Measurements from ENCODE around the gene SCAPER.

The SCAPER gene

GRCh38 chr15:76843269-76843668 is 61.9 kb downstream of the SCAPER start:
- TF ChIP-seq POLR2AphosphoS5 (IDR thresholded peaks at IDR 0.05; ENCODE audit: low read depth, low read length) (no peak), REST (IDR thresholded peaks at IDR 0.05; ENCODE audit: insufficient read depth in 1 of 2, low read depth in 2 of 2, low read length in 2 of 2) (no peak), TAF1 (IDR thresholded peaks at IDR 0.05; ENCODE audit: borderline replicate concordance, insufficient read depth, low read length) (no peak), SIN3A (IDR thresholded peaks at IDR 0.05; ENCODE audit: borderline replicate concordance, insufficient read depth, low read length) (no peak), FOXP2 (optimal IDR thresholded peaks at IDR 0.05; ENCODE audit: borderline replicate concordance, extremely low read depth, extremely low read length, insufficient read depth) (no peak)

GRCh38 chr15:76840830-76841460 is 64.2 kb downstream of the SCAPER start:
- TF ChIP-seq FOXP2 (optimal IDR thresholded peaks at IDR 0.05; ENCODE audit: borderline replicate concordance, extremely low read depth, extremely low read length, insufficient read depth) (no peak), SIN3A (IDR thresholded peaks at IDR 0.05; ENCODE audit: borderline replicate concordance, insufficient read depth, low read length) (no peak), REST (IDR thresholded peaks at IDR 0.05; ENCODE audit: insufficient read depth in 1 of 2, low read depth in 2 of 2, low read length in 2 of 2) (no peak)

GRCh38 chr15:76839173-76839572 is 66.0 kb downstream of the SCAPER start:
- TF ChIP-seq TAF1 (IDR thresholded peaks at IDR 0.05; ENCODE audit: borderline replicate concordance, insufficient read depth, low read length) (no peak), POLR2AphosphoS5 (IDR thresholded peaks at IDR 0.05; ENCODE audit: low read depth, low read length) (no peak)

GRCh38 chr15:76837474-76837873 is 67.7 kb downstream of the SCAPER start:
- TF ChIP-seq FOXP2 (optimal IDR thresholded peaks at IDR 0.05; ENCODE audit: borderline replicate concordance, extremely low read depth, extremely low read length, insufficient read depth) = no peak
- no peak for TF ChIP-seq TAF1 (IDR thresholded peaks at IDR 0.05; ENCODE audit: borderline replicate concordance, insufficient read depth, low read length)
- no peak for TF ChIP-seq SIN3A (IDR thresholded peaks at IDR 0.05; ENCODE audit: borderline replicate concordance, insufficient read depth, low read length)
- TF ChIP-seq POLR2AphosphoS5 (IDR thresholded peaks at IDR 0.05; ENCODE audit: low read depth, low read length) = no peak
- TF ChIP-seq REST (IDR thresholded peaks at IDR 0.05; ENCODE audit: insufficient read depth in 1 of 2, low read depth in 2 of 2, low read length in 2 of 2) = no peak

GRCh38 chr15:76829939-76830338 is 75.2 kb downstream of the SCAPER start:
- TF ChIP-seq SIN3A (IDR thresholded peaks at IDR 0.05; ENCODE audit: borderline replicate concordance, insufficient read depth, low read length) (no peak), POLR2AphosphoS5 (IDR thresholded peaks at IDR 0.05; ENCODE audit: low read depth, low read length) (no peak), TAF1 (IDR thresholded peaks at IDR 0.05; ENCODE audit: borderline replicate concordance, insufficient read depth, low read length) (no peak), REST (IDR thresholded peaks at IDR 0.05; ENCODE audit: insufficient read depth in 1 of 2, low read depth in 2 of 2, low read length in 2 of 2) (no peak)

All from PFSK-1 (cell line).